HEK293 (cell line): ENCODE data around the gene PAF1.

Source experiments
- BCL11A ChIP-seq: fragments of 450-650 bp; formaldehyde crosslinking; IDR thresholded peaks from 2 replicates; pipeline ENCODE4 v1.5.1; 2016; ENCODE audit warnings: low read depth, missing biosample characterization, missing genetic modification characterization
- FEZF1 ChIP-seq: fragments of 450-650 bp; formaldehyde crosslinking; IDR thresholded peaks from 2 replicates; pipeline ENCODE4 v1.5.1; 2016; ENCODE audit warnings: missing biosample characterization, missing genetic modification characterization
- GLIS1 ChIP-seq: fragments of 450-650 bp; formaldehyde crosslinking; IDR thresholded peaks from 2 replicates; pipeline ENCODE4 v1.5.1; 2016; ENCODE audit warnings: missing biosample characterization, missing genetic modification characterization
- GLIS2 ChIP-seq: fragments of 450-650 bp; formaldehyde crosslinking; IDR thresholded peaks from 2 replicates; pipeline ENCODE4 v1.5.1; 2016; ENCODE audit warnings: missing biosample characterization, missing genetic modification characterization
- KLF9 ChIP-seq: fragments of 450-650 bp; formaldehyde crosslinking; IDR thresholded peaks from 2 replicates; pipeline ENCODE4 v1.5.1; 2016; ENCODE audit warnings: missing biosample characterization, missing genetic modification characterization, low read depth
- MEIS1 ChIP-seq: sonication (generic); formaldehyde crosslinking; IDR thresholded peaks from 2 replicates; pipeline ENCODE4 v1.8.1; 2022; ENCODE audit warnings: missing genetic modification reagents, mild to moderate bottlenecking, borderline replicate concordance
- SETDB1 ChIP-seq: IDR thresholded peaks from one replicate; pipeline ENCODE4 v1.6.1; 2017; ENCODE audit warnings: mild to moderate bottlenecking, low read length, moderate library complexity, mixed read lengths; ENCODE audit not compliant: insufficient read length
- SP7 ChIP-seq: fragments of 450-650 bp; formaldehyde crosslinking; IDR thresholded peaks from 2 replicates; pipeline ENCODE4 v1.5.1; 2016; ENCODE audit warnings: missing biosample characterization, missing genetic modification characterization
- YY2 ChIP-seq: fragments of 450-650 bp; formaldehyde crosslinking; IDR thresholded peaks from 2 replicates; pipeline ENCODE4 v1.5.1; 2016; ENCODE audit warnings: missing biosample characterization, missing genetic modification characterization
- ZBTB17 ChIP-seq: fragments of 450-650 bp; formaldehyde crosslinking; IDR thresholded peaks from 2 replicates; pipeline ENCODE4 v1.5.1; 2016; ENCODE audit warnings: missing biosample characterization, missing genetic modification characterization
- ZBTB20 ChIP-seq: fragments of 450-650 bp; formaldehyde crosslinking; IDR thresholded peaks from 2 replicates; pipeline ENCODE4 v1.5.1; 2016; ENCODE audit warnings: missing biosample characterization, missing genetic modification characterization
- ZBTB7A ChIP-seq: fragments of 450-650 bp; formaldehyde crosslinking; IDR thresholded peaks from 2 replicates; pipeline ENCODE4 v1.5.1; 2016; ENCODE audit warnings: low read depth, missing biosample characterization, missing genetic modification characterization
- ZNF10 ChIP-seq: fragments of 450-650 bp; formaldehyde crosslinking; IDR thresholded peaks from 2 replicates; pipeline ENCODE4 v1.5.1; 2017; ENCODE audit warnings: missing biosample characterization, missing genetic modification characterization
- ZNF112 ChIP-seq: fragments of 450-650 bp; formaldehyde crosslinking; IDR thresholded peaks from 2 replicates; pipeline ENCODE4 v1.5.0; 2017; ENCODE audit warnings: missing biosample characterization, missing genetic modification characterization
- ZNF16 ChIP-seq: fragments of 450-650 bp; formaldehyde crosslinking; IDR thresholded peaks from 2 replicates; pipeline ENCODE4 v1.5.1; 2016; ENCODE audit warnings: low read depth, missing biosample characterization, missing genetic modification characterization
- ZNF2 ChIP-seq: fragments of 450-650 bp; formaldehyde crosslinking; IDR thresholded peaks from 2 replicates; pipeline ENCODE4 v1.5.1; 2016; ENCODE audit warnings: missing biosample characterization, missing genetic modification characterization
- ZNF274 ChIP-seq, 2 experiments: fragments of 200-500 bp in 1 of 2; fragments of 450-650 bp in 1 of 2; sonication (Bioruptor generic) in 1 of 2; formaldehyde crosslinking in 1 of 2; IDR thresholded peaks; 2 replicates each; pipeline versions ENCODE4 v1.5.1 to v1.6.1; 2014 to 2016; ENCODE audit warnings: borderline replicate concordance in 1 of 2, inconsistent platforms in 1 of 2, low read length in 1 of 2, missing biosample characterization in 1 of 2, missing genetic modification characterization in 1 of 2
- ZNF292 ChIP-seq: fragments of 450-650 bp; formaldehyde crosslinking; IDR thresholded peaks from 2 replicates; pipeline ENCODE4 v1.5.1; 2016; ENCODE audit warnings: low read depth, missing biosample characterization, missing genetic modification characterization, borderline replicate concordance
- ZNF311 ChIP-seq: fragments of 450-650 bp; formaldehyde crosslinking; IDR thresholded peaks from 2 replicates; pipeline ENCODE4 v1.5.1; 2017; ENCODE audit warnings: missing biosample characterization, missing genetic modification characterization, borderline replicate concordance
- ZNF335 ChIP-seq: fragments of 450-650 bp; formaldehyde crosslinking; conservative IDR thresholded peaks from 2 replicates; pipeline ENCODE4 v1.5.1; 2016; ENCODE audit warnings: missing biosample characterization, missing genetic modification characterization
- ZNF366 ChIP-seq: fragments of 450-650 bp; formaldehyde crosslinking; conservative IDR thresholded peaks from 2 replicates; pipeline ENCODE4 v1.5.1; 2016; ENCODE audit warnings: missing biosample characterization, missing genetic modification characterization
- ZNF391 ChIP-seq: fragments of 450-650 bp; formaldehyde crosslinking; IDR thresholded peaks from 2 replicates; pipeline ENCODE4 v1.5.1; 2016; ENCODE audit warnings: low read depth, missing biosample characterization, missing genetic modification characterization, borderline replicate concordance
- ZNF48 ChIP-seq: fragments of 450-650 bp; formaldehyde crosslinking; IDR thresholded peaks from 2 replicates; pipeline ENCODE4 v1.5.1; 2016; ENCODE audit warnings: missing biosample characterization, missing genetic modification characterization
- ZNF548 ChIP-seq: fragments of 450-650 bp; formaldehyde crosslinking; IDR thresholded peaks from 2 replicates; pipeline ENCODE4 v1.5.1; 2016; ENCODE audit warnings: missing biosample characterization, missing genetic modification characterization
- ZNF558 ChIP-seq: fragments of 450-650 bp; formaldehyde crosslinking; IDR thresholded peaks from 2 replicates; pipeline ENCODE4 v1.5.1; 2016; ENCODE audit warnings: missing biosample characterization, missing genetic modification characterization
- ZNF560 ChIP-seq: fragments of 450-650 bp; formaldehyde crosslinking; IDR thresholded peaks from 2 replicates; pipeline ENCODE4 v1.5.1; 2017; ENCODE audit warnings: missing biosample characterization, missing genetic modification characterization, borderline replicate concordance
- ZNF624 ChIP-seq: fragments of 450-650 bp; formaldehyde crosslinking; IDR thresholded peaks from 2 replicates; pipeline ENCODE4 v1.5.1; 2017; ENCODE audit warnings: missing biosample characterization, missing genetic modification characterization
- ZSCAN16 ChIP-seq: fragments of 450-650 bp; formaldehyde crosslinking; IDR thresholded peaks from 2 replicates; pipeline ENCODE4 v1.5.1; 2016; ENCODE audit warnings: missing biosample characterization, missing genetic modification characterization
- TF ChIP-seq, protein P1 (sequence below): fragments of 450-650 bp; formaldehyde crosslinking; IDR thresholded peaks from 2 replicates; pipeline ENCODE4 v1.5.1; 2016; ENCODE audit warnings: missing biosample characterization, missing genetic modification characterization, borderline replicate concordance
- TF ChIP-seq, protein P2 (sequence below): fragments of 450-650 bp; formaldehyde crosslinking; IDR thresholded peaks from 2 replicates; pipeline ENCODE4 v1.5.1; 2017; ENCODE audit warnings: missing biosample characterization, missing genetic modification characterization
- TF ChIP-seq, protein P3 (sequence below): fragments of 450-650 bp; formaldehyde crosslinking; IDR thresholded peaks from 2 replicates; pipeline ENCODE4 v1.5.1; 2016; ENCODE audit warnings: missing biosample characterization, missing genetic modification characterization
- TF ChIP-seq, protein P4 (sequence below): fragments of 450-650 bp; formaldehyde crosslinking; IDR thresholded peaks from 2 replicates; pipeline ENCODE4 v1.5.1; 2016; ENCODE audit warnings: missing biosample characterization, missing genetic modification characterization
- TF ChIP-seq, protein P5 (sequence below): fragments of 450-650 bp; formaldehyde crosslinking; IDR thresholded peaks from 2 replicates; pipeline ENCODE4 v1.5.1; 2016; ENCODE audit warnings: missing biosample characterization, missing genetic modification characterization

The PAF1 gene

DNA sequence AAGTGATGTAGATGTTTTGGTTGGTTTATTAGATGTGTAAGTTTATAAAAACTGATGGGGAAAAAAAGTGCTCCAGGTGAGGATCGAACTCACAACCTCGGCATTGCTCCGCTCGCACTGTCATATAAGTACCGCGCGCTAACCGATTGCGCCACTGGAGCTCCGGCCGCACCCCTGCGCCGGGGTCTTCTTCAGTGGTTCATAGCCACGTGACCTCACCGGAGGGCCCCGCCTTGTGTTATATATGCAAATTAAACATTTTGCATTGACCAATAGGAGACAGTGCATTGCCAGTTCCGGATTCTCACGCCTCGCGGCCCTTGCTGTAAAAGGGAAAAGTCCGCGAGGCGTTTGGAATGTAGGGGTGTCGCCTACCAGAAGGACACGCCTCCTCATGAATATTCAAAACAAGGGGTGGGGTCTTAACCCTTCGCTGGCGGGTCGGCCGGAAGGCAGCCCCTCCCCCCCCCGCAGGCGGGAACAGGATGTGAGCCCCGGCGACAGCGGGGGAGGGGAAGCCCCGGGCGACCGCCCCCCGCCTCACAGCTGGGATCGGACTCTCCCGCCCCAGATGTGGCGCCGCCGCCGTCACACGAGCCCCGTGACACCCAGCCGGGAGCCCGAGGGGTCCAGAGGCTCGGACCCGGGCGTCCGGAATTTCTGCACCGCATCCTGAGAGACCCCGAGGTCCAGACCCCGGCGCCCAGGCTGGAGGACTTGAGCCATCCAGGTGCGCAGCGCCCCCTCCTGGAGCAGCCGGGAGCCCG, 21.4 kb upstream of the PAF1 start, which contains the start of gene PLEKHG2 (continued):
- TF ChIP-seq, protein P1, sequence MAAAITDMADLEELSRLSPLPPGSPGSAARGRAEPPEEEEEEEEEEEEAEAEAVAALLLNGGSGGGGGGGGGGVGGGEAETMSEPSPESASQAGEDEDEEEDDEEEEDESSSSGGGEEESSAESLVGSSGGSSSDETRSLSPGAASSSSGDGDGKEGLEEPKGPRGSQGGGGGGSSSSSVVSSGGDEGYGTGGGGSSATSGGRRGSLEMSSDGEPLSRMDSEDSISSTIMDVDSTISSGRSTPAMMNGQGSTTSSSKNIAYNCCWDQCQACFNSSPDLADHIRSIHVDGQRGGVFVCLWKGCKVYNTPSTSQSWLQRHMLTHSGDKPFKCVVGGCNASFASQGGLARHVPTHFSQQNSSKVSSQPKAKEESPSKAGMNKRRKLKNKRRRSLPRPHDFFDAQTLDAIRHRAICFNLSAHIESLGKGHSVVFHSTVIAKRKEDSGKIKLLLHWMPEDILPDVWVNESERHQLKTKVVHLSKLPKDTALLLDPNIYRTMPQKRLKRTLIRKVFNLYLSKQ (tag by site-specific recombination): 0 out of 2 replicates have a peak, but pooled peaks have one; percentile 55
- TF ChIP-seq ZNF366 (tag by site-specific recombination): peak; percentile 54; the same call in 1 of the 2 replicates
- no peak for TF ChIP-seq ZNF274 (IDR thresholded peaks at IDR 0.05; ENCODE audit: low read length)
- no peak for TF ChIP-seq ZNF274 (tag by site-specific recombination; IDR thresholded peaks at IDR 0.05; ENCODE audit: borderline replicate concordance)
- peak; percentile 95 for TF ChIP-seq ZNF558
- TF ChIP-seq, protein P2, sequence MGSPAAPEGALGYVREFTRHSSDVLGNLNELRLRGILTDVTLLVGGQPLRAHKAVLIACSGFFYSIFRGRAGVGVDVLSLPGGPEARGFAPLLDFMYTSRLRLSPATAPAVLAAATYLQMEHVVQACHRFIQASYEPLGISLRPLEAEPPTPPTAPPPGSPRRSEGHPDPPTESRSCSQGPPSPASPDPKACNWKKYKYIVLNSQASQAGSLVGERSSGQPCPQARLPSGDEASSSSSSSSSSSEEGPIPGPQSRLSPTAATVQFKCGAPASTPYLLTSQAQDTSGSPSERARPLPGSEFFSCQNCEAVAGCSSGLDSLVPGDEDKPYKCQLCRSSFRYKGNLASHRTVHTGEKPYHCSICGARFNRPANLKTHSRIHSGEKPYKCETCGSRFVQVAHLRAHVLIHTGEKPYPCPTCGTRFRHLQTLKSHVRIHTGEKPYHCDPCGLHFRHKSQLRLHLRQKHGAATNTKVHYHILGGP: no peak
- 0 out of 2 replicates have a peak, but pooled peaks have one; percentile 21 for TF ChIP-seq YY2 (tag by site-specific recombination)
- TF ChIP-seq MEIS1 (CRISPR knock-in tag): no peak
- TF ChIP-seq GLIS1 (tag by site-specific recombination): peak; percentile 96
- TF ChIP-seq ZNF391 (tag by site-specific recombination): peak; percentile 99
- TF ChIP-seq ZNF560 (tag by site-specific recombination): no peak
- no peak for TF ChIP-seq ZNF48 (tag by site-specific recombination)
- no peak for TF ChIP-seq ZNF112 (tag by site-specific recombination)
- no peak for TF ChIP-seq SETDB1
- TF ChIP-seq, protein P3, sequence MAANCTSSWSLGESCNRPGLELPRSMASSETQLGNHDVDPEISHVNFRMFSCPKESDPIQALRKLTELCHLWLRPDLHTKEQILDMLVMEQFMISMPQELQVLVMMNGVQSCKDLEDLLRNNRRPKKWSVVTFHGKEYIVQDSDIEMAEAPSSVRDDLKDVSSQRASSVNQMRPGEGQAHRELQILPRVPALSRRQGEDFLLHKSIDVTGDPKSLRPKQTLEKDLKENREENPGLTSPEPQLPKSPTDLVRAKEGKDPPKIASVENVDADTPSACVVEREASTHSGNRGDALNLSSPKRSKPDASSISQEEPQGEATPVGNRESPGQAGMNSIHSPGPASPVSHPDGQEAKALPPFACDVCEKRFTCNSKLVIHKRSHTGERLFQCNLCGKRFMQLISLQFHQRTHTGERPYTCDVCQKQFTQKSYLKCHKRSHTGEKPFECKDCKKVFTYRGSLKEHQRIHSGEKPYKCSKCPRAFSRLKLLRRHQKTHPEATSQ: no peak
- TF ChIP-seq ZNF548 (tag by site-specific recombination): no peak
- TF ChIP-seq, protein P4, sequence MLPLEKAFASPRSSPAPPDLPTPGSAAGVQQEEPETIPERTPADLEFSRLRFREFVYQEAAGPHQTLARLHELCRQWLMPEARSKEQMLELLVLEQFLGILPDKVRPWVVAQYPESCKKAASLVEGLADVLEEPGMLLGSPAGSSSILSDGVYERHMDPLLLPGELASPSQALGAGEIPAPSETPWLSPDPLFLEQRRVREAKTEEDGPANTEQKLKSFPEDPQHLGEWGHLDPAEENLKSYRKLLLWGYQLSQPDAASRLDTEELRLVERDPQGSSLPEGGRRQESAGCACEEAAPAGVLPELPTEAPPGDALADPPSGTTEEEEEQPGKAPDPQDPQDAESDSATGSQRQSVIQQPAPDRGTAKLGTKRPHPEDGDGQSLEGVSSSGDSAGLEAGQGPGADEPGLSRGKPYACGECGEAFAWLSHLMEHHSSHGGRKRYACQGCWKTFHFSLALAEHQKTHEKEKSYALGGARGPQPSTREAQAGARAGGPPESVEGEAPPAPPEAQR: peak; percentile 92
- TF ChIP-seq, protein P5, sequence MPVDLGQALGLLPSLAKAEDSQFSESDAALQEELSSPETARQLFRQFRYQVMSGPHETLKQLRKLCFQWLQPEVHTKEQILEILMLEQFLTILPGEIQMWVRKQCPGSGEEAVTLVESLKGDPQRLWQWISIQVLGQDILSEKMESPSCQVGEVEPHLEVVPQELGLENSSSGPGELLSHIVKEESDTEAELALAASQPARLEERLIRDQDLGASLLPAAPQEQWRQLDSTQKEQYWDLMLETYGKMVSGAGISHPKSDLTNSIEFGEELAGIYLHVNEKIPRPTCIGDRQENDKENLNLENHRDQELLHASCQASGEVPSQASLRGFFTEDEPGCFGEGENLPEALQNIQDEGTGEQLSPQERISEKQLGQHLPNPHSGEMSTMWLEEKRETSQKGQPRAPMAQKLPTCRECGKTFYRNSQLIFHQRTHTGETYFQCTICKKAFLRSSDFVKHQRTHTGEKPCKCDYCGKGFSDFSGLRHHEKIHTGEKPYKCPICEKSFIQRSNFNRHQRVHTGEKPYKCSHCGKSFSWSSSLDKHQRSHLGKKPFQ (tag by site-specific recombination): peak; percentile 52
- peak; percentile 81; the same call in 1 of the 2 replicates for TF ChIP-seq ZNF624 (tag by site-specific recombination)
- peak; percentile 97 for TF ChIP-seq ZNF335 (tag by site-specific recombination)
- TF ChIP-seq ZNF292 (tag by site-specific recombination): no peak
- TF ChIP-seq ZBTB7A (tag by site-specific recombination): peak; percentile 100
- no peak for TF ChIP-seq ZBTB20 (tag by site-specific recombination)
- peak; percentile 91 for TF ChIP-seq ZBTB17 (tag by site-specific recombination)
- peak; percentile 96 for TF ChIP-seq KLF9 (tag by site-specific recombination)
- peak; percentile 99 for TF ChIP-seq ZNF2
- TF ChIP-seq ZNF10 (tag by site-specific recombination): peak; percentile 75
- no peak for TF ChIP-seq ZNF311 (tag by site-specific recombination)
- TF ChIP-seq FEZF1: no peak
- TF ChIP-seq GLIS2 (tag by site-specific recombination): peak; percentile 100
- peak; percentile 92 for TF ChIP-seq SP7 (tag by site-specific recombination)
- TF ChIP-seq ZNF16: no peak
- 0 out of 2 replicates have a peak, but pooled peaks have one; percentile 81 for TF ChIP-seq ZSCAN16 (tag by site-specific recombination)
- peak; percentile 99 for TF ChIP-seq BCL11A
